GM19455 (cell line): ENCODE measurements around the gene TPBGL.

Experiments
- ATAC-seq: cut with Tn5 transposase; IDR thresholded peaks from one replicate; pipeline ENCODE4 v1.9.1; 2021; ENCODE audit not compliant: unreplicated experiment

Gene TPBGL

DNA sequence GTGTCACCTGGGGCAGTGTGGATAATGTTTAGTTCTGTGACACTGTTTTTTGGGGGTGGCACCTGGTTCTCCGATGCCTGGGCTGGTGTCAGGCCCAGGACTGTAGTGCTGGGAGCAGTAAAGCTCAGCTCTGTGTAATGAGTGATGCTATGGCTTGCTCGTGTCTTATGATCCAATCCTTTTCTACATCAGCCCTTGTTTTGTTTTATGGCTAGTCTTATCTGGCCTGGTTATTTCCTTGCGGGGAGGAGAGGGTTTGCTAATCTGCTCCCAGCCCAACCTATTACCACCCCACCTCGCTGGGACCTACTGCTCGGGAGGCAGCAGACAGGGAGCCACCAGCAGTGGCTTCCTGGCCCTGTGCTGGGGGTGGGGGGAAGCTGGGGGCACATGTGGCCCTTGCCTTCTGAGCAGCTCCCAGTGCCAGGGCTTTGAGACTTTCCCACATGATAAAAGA lies 35.0 kb upstream of the TPBGL start:
- ATAC-seq: no peak

DNA sequence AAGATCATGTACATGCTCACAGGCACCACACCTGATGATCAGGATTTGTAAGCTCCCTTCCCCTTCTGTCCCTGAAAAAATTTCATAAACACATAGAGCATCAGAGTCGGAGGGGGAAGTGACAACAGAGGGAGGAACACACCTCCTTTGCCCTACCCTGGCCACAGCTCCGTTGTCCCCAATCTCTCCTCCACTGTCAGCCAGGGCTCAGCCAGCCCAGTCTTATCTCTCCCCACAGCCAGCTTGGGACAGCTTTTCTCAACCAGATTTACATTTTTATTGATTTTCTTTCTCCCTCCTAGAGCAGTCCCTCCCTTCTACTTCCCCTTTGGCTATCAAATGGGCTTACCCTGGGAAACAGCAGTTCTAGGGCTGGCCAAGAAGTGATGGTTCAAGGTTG lies 32.1 kb upstream of the TPBGL start:
- no peak for ATAC-seq

DNA sequence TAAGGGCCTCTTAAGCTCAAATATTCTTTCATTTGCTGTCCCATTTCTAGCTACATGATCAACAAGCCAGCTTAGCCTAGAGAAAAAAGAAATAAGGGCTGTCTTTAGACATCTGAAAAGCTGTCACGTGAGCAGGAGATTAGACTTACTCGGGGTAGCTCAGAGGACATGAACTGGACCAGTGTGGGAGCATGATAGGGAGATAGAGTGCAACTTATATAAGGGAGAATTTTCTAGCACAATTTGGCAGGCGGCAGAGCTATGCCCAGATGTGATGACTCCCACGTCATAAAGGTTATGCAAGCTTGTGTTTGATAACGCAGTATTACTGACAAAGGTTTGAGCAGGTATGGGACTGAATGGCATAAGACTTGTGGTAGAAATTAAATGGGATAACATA lies 28.2 kb upstream of the TPBGL start:
- no peak for ATAC-seq

DNA sequence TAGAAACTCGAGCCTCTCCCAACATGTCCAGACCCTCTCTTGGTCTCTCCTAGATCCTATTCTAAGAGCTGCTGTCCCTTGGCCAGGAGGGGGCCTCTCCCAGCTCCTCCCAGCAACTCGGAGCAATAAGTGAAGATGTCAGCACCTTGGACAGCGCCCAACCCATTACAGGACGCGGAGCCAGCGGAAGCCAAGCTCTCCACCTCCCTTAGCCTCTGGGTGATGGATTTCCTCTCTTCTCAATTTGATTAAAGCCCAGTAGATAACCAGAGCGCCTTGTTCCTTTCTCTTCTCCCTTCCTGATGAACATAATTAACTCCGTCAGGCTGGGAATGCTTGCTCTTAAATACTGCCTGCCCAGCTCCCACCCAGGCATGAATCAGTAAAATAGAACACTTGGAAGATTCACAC lies 26.2 kb upstream of the TPBGL start:
- ATAC-seq: no peak

DNA sequence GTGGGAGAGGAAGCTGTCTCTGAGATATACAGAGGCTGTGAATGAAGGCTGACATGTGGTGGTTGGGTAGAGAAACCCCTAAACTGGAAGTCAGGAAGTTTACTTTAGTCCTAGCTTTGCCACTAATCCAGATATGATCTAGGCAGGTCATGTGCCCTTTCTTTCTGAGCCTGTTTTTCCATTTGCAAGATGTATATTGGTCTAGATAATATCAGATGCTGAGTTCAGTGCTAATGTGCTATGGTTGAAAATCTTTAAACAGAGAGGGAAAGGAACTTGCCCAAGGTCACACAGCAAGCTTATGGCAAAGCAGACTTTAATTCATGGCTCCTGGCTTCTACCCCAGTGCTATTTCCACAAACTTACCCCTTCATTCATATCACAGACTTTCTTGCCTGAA lies 25.7 kb upstream of the TPBGL start:
- ATAC-seq: no peak

DNA sequence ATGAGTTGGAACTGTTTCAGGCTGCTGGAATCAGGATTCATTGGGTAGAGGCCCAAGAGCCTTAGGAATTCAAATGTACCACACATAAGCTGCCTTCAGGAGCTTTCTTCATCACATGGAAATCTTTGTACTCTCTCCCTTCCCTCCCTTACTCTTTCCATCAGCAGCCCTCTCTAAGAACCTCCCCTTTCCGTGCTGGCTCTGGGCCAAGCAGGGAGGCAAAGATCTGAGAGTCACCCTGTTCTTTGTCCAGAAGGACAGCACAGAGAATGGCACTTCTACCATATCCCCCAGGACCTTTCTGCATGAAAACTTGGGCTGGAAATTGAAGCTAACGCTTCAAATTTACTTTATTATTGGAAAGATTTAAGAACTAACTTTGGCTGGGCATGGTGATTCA lies 20.7 kb upstream of the TPBGL start:
- ATAC-seq: no peak

DNA sequence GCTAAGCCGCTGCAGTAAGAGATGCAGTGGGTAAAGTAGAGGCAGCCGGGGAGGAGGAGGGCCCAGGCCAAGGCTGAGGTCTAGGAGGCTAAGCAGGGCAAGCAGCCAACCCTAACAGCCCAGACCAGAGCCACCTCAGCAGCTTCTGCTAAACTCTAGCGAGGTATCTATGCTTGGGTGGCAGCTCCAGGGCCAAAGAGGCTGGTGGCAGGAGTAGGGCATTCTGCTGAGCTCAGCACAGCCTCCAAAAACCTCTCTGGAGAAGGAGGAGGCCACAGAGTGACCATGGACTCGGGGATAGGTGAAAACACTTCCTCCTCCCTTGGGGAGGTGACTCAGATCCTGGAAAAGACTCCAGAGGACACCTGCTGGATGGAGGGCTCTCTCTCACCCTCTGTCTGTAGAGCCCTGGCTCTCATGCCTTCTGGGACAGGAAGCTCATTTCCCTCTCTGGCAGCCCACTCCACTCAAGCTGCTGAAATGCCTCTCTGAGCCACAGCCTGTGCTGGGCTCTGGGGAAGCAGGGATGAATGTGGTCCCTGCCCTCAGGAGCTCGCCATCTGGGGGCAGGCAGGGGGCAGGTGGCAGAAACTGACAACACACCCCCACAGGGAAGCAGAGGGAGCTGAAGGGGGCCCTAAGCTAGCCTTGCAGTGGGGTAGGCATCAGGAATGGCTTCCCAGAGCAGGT lies 16.5 kb upstream of the TPBGL start:
- no peak for ATAC-seq

DNA sequence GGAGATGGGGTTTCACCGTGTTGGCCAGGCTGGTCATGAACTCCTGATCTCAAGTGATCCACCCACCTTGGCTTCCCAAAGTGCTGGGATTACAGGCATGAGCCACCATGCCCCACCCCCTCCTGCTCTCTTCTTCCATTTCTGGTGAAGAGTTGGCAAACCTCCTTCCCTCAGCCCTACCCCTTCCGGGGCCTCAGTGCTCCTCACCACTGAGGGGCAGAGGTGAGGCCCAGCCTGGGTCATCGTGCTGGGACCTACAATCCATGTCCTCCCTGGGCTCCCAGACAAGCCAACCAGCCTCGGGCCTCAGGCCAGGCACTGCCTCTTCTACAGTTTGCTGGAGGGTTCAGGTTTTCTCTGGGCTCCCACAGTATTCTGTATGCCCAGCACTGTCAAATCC lies 14.8 kb upstream of the TPBGL start:
- no peak for ATAC-seq

DNA sequence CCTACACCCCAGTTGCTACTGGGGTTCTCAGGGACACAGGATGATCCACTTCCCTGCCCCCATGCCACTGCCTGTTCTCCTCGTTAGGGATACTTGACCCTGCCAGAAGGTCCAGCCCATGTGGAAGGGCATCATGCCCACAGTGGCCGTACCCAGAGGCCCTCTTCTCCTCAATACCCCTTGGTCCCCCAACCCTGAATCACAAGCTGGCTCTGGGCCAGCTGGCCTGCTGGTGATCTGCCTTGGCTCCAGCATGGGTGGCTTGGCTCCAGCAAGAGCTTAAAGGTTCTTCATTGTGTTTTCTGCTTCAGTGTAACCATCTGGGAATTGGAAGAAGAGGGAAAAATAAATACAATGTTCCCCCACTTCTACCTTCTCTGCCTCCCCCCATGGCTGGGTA lies 11.1 kb upstream of the TPBGL start:
- no peak for ATAC-seq

DNA sequence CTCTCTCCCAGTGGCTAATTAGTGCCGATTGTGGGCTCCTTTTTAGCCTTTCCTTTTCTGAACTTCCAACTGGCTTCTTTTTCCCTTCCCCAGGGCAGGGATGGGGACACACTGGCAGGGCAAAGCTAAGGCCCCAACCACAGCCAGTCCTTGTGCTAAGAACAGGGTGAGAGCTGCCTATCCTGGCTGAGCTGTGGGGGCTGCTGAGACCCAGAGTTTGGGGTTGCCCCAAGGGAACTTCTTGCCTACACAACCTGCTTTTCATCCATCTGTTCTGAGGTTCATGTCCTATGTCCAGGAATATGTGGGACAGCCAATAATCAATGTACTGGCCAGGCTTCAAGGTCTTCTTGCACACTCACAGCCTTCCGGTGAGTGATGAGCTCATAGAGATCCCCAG lies 10.0 kb upstream of the TPBGL start:
- no peak for ATAC-seq

DNA sequence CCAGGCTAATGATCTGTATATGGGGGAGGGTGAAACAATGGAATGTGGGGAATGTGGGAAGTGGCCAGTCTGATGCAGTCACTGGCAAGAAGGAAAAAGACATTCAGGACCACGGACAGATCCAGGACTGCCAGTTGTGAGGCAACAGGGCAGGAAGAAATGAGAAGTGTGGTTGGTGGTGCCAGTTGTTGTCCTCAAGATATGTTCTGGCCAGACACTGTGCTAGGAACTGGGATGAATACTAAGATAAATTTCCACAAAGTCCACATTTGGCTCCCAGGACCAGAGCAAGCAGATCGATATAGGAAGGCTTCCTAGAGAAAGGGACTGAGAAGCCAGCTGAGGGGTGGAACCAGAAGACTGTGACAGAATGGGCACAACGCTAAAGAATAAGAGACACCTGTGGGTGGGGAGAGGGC lies 6.8 kb upstream of the TPBGL start:
- ATAC-seq: no peak

DNA sequence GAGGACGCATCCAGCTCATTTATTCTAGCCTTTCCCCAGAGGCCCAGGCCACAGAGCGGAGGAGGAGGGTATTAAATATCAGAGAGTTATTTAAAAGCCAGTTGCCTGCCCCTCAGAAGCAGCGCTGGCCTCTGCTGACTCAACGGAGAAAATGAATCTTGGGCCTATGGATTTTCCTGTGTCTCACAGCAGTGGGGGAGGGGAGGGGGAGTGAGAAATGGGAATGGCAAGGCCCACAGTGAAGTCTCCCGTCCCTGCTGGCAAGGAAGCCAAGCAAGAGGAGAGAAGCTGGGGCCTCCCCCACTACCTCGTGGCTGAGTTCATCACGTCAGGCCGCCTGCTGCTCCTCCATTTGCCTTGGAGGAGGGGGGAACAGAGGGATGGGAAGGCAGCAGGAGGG lies 4.5 kb upstream of the TPBGL start:
- ATAC-seq: no peak

DNA sequence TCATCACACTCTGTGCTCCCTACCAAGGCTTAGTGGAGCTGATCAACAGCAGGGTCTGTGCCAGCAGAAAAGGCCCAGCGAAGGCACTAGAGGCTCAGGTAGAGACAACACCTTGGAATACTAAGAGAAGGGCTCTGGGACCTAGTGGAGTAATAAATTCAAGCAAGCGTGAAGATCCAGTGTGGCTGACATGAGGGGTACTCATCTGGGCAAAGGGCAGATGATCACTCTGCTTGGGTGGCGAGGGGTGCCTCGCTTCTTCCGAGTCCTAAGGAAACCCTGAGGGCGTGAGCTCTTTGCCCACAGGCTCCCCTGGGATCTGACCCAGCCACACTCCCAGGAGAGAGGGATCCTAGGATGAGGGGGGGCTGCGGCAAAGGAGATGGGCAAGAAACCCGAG lies 3.5 kb upstream of the TPBGL start:
- no peak for ATAC-seq

DNA sequence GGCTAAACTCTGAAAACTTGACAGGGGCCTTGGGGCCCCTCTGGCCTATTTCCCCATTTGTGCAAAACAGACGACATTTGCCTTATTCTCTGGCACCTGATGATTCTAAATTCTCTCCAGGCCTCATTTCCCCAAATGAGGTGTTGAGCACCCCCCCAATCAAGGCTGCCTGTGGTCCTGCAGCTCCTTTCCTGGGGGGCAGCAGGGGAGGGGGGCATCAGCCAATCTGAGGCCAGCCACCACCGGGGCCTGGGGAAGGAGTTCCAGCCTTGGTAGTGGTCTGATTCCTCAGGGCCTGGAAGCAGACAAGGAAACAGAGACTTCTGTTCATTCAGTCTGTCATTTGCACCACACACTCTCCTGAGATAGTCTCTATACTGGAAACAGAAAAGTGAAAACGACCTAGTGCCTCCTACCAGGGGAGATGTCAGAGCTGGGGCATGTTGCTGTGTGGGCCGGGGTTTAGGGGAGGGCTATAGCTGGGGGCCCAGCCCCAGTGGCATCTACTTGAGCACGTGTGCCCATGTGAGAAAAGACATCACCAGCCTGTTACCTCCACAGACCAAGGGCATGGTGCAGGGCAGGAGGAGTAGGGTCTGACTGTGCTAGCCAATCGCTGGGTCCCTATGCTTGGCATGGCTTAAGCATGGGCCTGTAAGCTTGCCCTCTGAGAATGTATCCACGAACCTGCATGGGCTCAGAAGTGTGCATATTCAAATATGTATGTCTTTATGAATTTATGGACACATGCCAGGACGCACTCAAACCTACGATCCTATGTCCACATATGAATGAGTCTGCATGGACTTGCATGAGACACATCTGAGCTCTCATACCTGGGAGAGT lies 1.8 kb upstream of the TPBGL start:
- no peak for ATAC-seq

DNA sequence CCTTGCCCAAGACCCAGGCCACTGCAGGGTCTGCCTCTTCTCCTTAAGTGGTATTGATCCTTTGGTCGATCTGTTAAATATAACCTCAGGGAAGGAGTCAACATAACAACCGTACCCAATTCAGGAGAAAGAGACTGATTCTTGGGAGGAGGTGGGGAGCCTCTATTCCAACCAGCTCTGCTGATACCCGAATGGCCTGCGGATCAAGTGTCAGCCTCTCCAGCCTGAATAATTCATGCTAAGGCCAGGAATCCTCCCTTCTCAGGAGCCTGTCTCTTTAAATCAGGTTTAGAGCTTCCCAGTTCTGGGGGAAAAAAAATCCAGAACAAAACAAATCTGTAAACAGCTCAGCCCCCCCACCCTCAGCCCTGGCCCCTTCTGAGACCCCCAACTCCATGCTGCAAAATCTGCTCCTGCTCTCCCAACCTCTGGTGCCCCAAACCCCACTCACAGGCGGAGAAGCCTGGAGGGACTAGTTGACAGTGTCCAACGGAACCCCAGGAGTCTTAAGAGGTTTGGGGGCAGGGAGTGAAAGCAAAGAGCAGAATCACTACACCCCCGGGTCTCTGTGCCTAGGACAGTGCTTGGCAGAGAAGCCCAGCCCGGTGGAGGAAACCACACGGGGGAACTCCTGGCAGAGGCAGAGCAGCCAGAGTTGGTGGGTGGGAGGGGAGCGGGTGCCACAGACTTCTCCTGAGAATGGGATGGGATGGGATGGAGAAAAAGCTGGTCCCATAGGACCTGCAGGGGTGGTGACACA lies 863 bp upstream of the TPBGL start:
- ATAC-seq: no peak

DNA sequence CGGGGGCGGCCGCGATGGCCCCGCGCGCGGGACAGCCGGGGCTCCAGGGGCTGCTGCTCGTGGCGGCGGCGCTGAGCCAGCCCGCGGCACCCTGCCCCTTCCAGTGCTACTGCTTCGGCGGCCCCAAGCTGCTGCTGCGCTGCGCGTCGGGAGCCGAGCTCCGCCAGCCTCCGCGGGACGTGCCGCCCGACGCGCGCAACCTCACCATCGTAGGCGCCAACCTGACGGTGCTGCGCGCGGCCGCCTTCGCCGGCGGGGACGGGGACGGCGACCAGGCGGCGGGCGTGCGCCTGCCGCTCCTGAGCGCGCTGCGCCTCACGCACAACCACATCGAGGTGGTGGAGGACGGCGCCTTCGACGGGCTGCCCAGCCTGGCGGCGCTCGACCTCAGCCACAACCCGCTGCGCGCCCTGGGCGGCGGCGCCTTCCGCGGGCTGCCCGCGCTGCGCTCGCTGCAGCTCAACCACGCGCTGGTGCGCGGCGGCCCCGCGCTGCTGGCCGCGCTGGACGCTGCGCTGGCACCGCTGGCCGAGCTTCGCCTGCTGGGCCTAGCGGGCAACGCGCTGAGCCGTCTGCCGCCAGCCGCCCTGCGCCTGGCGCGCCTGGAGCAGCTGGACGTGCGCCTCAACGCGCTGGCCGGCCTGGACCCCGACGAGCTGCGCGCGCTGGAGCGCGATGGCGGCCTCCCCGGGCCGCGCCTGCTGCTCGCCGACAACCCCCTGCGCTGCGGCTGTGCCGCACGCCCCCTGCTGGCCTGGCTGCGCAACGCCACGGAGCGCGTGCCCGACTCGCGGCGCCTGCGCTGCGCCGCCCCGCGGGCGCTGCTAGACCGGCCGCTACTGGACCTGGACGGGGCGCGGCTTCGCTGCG lies 697 bp downstream of the TPBGL start:
- peak; percentile 79 for ATAC-seq

DNA sequence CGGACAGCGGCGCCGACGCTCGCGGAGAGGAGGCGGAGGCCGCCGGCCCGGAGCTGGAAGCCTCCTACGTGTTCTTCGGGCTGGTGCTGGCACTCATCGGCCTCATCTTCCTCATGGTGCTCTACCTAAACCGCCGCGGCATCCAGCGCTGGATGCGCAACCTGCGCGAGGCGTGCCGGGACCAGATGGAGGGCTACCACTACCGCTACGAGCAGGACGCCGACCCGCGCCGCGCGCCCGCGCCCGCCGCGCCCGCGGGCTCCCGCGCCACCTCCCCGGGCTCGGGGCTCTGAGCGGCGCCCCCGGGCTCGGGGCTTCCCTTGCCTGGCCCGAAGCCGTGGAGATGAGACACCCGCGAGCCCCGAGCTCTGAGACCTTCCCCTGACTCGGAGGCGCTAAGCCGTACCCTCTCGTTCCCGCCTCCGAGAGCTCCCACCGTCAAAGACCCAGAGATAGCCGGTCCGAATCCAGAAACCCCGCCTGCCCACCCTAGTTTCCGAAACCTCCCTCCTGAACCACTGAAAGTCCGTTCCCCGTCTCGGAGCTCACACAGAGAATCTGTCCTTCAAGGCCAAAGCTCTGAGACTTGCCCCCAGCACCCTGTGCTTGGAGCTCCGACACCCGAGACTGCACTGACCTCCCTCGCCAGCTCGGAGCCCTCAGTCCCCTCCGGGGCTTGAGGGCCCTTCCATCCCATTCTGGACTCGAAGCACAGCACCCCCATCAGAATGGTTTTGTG lies 1.5 kb downstream of the TPBGL start:
- no peak for ATAC-seq

DNA sequence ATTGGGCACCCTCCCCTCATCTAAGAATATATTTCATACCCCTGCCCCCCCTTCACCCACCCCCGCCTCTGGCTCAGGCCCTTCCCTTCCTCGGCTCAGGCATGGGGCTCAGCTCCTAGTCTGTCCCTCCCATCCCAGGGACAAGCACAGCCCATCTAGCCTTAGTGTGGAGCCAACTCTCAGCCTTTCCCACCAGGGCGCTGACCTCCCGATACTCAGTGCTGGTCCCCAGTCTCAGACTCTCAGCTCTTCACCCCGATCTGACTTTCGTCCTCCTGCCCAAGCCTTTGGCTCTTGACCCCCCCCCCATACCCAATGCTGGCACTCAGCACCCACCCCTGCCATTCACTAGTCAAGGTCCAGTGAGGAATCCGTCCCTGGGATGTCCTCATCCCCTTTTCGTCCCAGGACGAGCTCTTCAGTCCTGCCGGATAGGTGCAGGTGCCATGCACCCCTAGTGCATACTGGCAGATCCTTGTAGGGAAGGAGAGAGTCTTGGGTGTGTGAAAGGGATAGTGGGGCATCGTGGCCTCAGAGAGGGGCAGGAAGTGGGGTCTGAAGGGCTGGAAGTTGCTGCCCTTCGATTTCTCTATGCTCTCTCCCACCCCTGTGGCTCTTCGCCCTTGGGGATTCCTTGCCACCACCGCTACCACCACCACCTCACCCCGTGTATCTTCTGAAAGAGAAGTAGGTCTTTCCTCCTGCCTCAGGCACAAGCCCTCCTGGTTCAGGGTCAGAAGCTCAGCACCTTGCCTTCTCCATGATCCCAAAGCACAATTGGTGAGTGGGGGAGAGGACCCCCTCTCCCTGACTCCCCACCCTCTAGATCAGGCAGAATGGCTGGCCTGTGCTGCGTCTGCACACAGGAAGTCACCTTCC lies 2.4 kb downstream of the TPBGL start:
- ATAC-seq: no peak
